ENCODE results near the gene TLX2.

TLX2 gene

DNA sequence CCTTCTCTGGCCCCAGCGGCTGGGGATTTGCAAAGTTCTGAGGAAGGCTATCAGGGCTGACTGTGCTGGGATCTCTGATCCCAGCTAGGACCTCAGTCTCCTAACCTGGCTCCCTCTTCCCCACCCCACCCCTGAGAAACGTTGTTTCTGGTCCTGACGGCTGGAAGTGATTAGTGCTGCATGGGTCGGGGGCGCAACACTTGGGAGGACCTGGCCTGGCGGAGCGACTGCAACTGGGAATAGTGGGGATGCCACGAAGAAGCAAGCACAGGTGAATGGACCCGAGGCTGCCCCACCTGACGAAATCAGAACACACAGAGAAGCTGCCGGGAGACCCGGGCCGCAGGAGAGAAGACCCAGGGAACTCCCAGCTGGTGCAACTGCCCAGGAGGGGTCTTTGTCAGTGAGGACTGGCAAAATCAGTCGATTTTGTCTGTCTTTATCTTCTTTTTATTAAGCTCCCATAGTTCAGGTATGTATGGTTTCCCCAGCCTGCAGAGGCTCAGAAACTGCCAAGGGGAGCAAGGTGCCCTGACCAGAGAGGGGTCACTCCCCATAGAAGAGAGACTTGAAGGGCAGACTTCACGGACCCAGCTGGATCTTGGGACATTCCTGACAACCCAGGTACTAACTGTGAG lies 14.2 kb upstream of the TLX2 start:
- TF ChIP-seq POLR2AphosphoS5 (IDR thresholded peaks at IDR 0.05; ENCODE audit: low read depth) (no peak), GABPA (IDR thresholded peaks at IDR 0.05; ENCODE audit: low read depth) (no peak)
- TF ChIP-seq, protein P1, sequence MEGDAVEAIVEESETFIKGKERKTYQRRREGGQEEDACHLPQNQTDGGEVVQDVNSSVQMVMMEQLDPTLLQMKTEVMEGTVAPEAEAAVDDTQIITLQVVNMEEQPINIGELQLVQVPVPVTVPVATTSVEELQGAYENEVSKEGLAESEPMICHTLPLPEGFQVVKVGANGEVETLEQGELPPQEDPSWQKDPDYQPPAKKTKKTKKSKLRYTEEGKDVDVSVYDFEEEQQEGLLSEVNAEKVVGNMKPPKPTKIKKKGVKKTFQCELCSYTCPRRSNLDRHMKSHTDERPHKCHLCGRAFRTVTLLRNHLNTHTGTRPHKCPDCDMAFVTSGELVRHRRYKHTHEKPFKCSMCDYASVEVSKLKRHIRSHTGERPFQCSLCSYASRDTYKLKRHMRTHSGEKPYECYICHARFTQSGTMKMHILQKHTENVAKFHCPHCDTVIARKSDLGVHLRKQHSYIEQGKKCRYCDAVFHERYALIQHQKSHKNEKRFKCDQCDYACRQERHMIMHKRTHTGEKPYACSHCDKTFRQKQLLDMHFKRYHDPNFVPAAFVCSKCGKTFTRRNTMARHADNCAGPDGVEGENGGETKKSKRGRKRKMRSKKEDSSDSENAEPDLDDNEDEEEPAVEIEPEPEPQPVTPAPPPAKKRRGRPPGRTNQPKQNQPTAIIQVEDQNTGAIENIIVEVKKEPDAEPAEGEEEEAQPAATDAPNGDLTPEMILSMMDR (IDR thresholded peaks at IDR 0.05; ENCODE audit: insufficient read depth, low read length), result no peak
- TF ChIP-seq, protein P2, sequence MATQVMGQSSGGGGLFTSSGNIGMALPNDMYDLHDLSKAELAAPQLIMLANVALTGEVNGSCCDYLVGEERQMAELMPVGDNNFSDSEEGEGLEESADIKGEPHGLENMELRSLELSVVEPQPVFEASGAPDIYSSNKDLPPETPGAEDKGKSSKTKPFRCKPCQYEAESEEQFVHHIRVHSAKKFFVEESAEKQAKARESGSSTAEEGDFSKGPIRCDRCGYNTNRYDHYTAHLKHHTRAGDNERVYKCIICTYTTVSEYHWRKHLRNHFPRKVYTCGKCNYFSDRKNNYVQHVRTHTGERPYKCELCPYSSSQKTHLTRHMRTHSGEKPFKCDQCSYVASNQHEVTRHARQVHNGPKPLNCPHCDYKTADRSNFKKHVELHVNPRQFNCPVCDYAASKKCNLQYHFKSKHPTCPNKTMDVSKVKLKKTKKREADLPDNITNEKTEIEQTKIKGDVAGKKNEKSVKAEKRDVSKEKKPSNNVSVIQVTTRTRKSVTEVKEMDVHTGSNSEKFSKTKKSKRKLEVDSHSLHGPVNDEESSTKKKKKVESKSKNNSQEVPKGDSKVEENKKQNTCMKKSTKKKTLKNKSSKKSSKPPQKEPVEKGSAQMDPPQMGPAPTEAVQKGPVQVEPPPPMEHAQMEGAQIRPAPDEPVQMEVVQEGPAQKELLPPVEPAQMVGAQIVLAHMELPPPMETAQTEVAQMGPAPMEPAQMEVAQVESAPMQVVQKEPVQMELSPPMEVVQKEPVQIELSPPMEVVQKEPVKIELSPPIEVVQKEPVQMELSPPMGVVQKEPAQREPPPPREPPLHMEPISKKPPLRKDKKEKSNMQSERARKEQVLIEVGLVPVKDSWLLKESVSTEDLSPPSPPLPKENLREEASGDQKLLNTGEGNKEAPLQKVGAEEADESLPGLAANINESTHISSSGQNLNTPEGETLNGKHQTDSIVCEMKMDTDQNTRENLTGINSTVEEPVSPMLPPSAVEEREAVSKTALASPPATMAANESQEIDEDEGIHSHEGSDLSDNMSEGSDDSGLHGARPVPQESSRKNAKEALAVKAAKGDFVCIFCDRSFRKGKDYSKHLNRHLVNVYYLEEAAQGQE (IDR thresholded peaks at IDR 0.05; ENCODE audit: insufficient replicate concordance, low read depth), result no peak
- no peak for DNase-seq (ENCODE audit: low read depth in 1 of 2, low spot score in 1 of 2)
- H3K27ac ChIP-seq (replicated peaks), result no peak overlapping the region
- peaks cover 60% of the 10 kb centered on the region for H3K27me3 ChIP-seq (ENCODE audit: insufficient read depth, poor library complexity, severe bottlenecking)
- no peak overlapping the region for H3K4me3 ChIP-seq (replicated peaks; ENCODE audit: insufficient read depth, low read length)

DNA sequence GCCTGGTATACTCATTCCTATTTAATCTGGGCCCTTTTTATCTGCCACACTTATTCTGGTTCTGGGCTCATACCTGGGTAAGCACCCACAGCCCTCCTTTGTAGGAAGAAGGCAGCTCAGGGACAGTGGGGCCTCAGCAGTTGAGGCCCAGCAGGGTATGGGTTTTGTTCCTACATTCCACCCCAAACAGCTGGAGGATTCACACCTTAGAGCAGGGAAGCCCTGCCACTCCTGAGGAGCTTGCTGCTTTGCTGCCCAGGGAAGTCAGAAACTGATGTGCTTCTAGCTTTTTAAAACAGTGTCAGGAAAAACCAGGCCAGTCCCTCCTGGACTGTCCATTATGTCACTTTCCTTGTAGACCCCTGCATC lies 13.7 kb upstream of the TLX2 start:
- no peak overlapping the region for H3K4me3 ChIP-seq (replicated peaks; ENCODE audit: insufficient read depth, low read length)
- DNase-seq (ENCODE audit: low read depth in 1 of 2, low spot score in 1 of 2), result no peak
- H3K27me3 ChIP-seq (ENCODE audit: insufficient read depth, poor library complexity, severe bottlenecking), result peaks cover 60% of the 10 kb centered on the region
- no peak overlapping the region for H3K27ac ChIP-seq (replicated peaks)
- no peak for TF ChIP-seq GABPA (IDR thresholded peaks at IDR 0.05; ENCODE audit: low read depth)
- no peak for TF ChIP-seq POLR2AphosphoS5 (IDR thresholded peaks at IDR 0.05; ENCODE audit: low read depth)
- TF ChIP-seq, protein P1 (IDR thresholded peaks at IDR 0.05; ENCODE audit: insufficient read depth, low read length), result no peak
- TF ChIP-seq, protein P2 (IDR thresholded peaks at IDR 0.05; ENCODE audit: insufficient replicate concordance, low read depth), result no peak
- TF ChIP-seq SPI1 (IDR thresholded peaks at IDR 0.05; ENCODE audit: borderline replicate concordance, low read depth), result no peak

DNA sequence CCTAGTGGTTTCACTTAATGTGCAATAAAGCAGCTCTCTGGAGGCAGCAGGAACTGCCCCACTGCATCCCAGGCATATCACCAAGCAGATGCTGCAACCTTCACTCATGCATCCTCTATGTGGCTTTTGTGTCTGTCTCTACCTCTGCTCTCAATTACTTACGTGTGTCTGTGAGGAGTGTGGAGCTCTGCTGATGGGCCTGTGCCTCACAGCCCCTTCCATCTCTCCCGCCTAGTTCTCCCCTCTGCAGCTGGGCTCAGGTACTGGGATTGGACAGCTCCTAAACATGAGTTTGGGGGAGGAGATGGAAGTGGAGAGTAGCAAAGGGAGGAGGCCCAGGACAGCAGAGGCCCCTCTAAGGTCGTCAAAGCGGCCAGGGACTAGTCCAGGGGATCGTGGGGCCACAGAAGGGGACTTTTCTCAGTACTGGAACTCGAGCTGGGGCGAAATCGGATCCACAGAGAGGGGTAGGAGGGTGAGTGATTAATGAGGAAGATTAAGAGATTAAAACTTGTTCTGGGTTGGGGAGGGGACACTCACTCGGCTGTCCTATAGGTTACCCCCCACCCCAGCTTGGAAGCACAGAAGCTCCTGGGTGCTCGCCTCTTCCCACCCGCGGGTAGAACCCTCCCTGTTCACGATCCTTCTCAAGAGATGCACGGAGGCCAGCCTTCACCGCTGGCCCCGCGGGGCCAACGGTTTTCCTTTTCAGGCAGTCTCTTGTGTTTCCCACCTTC lies 12.7 kb upstream of the TLX2 start:
- no peak overlapping the region for H3K4me3 ChIP-seq (replicated peaks; ENCODE audit: insufficient read depth, low read length)
- peaks cover 60% of the 10 kb centered on the region for H3K27me3 ChIP-seq (ENCODE audit: insufficient read depth, poor library complexity, severe bottlenecking)
- no peak overlapping the region for H3K27ac ChIP-seq (replicated peaks)

More for the DNA sequence above, 12.7 kb upstream of the TLX2 start:
- TF ChIP-seq, protein P2 (IDR thresholded peaks at IDR 0.05; ENCODE audit: insufficient replicate concordance, low read depth), result peak; percentile 68
- no peak for TF ChIP-seq SPI1 (IDR thresholded peaks at IDR 0.05; ENCODE audit: borderline replicate concordance, low read depth)
- DNase-seq (ENCODE audit: low read depth in 1 of 2, low spot score in 1 of 2), result no peak

Measured in HL-60 (cell line).